ENCODE results near the gene RENBP. TPM values are rescaled to one million over a fixed set of nuclear protein-coding genes. Genes with fewer than 3 reads are reported as not detected.

The RENBP gene
- total and polyA plus RNA-seq, 9 donors = 0.80 to 4.9 (median 2.5) TPM

DNA sequence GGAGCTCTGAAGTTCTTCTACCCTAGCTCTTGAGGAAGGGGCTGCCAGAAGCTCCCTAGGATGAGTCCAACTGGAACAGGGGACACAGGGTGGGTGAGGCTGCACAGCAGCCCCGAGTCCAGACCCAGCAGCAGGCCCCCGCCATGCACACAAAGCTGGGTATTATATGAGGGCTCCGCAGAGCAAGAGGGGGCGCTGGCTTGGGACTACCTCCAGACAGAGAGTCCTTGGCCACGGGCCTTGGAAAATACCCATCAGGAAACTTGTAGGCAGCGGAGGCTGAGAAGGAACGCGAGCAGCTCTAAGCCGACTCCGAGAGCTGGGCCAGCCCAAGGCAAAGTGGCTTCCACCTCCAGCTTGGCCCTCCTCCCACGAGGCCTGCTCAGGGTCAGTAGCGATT is 19.1 kb upstream of the RENBP start:
- H3K27me3 ChIP-seq = no peaks in the 10 kb centered on the region
- no peak overlapping the region for H3K4me3 ChIP-seq
- H3K4me1 ChIP-seq (ENCODE audit: insufficient read depth) = peaks cover 5% of the 10 kb centered on the region
- no peaks in the 10 kb centered on the region for H3K36me3 ChIP-seq
- no peak for DNase-seq
- TF ChIP-seq POLR2A (IDR thresholded peaks at IDR 0.05) = no peak
- TF ChIP-seq, protein P1, sequence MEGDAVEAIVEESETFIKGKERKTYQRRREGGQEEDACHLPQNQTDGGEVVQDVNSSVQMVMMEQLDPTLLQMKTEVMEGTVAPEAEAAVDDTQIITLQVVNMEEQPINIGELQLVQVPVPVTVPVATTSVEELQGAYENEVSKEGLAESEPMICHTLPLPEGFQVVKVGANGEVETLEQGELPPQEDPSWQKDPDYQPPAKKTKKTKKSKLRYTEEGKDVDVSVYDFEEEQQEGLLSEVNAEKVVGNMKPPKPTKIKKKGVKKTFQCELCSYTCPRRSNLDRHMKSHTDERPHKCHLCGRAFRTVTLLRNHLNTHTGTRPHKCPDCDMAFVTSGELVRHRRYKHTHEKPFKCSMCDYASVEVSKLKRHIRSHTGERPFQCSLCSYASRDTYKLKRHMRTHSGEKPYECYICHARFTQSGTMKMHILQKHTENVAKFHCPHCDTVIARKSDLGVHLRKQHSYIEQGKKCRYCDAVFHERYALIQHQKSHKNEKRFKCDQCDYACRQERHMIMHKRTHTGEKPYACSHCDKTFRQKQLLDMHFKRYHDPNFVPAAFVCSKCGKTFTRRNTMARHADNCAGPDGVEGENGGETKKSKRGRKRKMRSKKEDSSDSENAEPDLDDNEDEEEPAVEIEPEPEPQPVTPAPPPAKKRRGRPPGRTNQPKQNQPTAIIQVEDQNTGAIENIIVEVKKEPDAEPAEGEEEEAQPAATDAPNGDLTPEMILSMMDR (IDR thresholded peaks at IDR 0.05) = no peak
- no peak for TF ChIP-seq EP300 (IDR thresholded peaks at IDR 0.05)
- H3K9me3 ChIP-seq = no peaks in the 10 kb centered on the region
- WGBS, 3 donors = 89 to 91% (median 89%) methylated on average over 12 of the region's 12 CpGs
- intact Hi-C loops (cut with DNase I) = no loop called here
- H3K27ac ChIP-seq = no peak overlapping the region

GRCh38 chrX:153961292-153961691 is 16.8 kb upstream of the RENBP start:
- Histone ChIP-seq H3K36me3 (no peaks in the 10 kb centered on the region), H3K4me3 (no peak overlapping the region), H3K9me3 (no peaks in the 10 kb centered on the region), H3K4me1 (ENCODE audit: insufficient read depth) (peaks cover 3% of the 10 kb centered on the region), H3K27me3 (no peaks in the 10 kb centered on the region), H3K27ac (no peak overlapping the region)
- no peak for TF ChIP-seq POLR2A (IDR thresholded peaks at IDR 0.05)
- TF ChIP-seq EP300 (IDR thresholded peaks at IDR 0.05) = no peak
- TF ChIP-seq, protein P1 (IDR thresholded peaks at IDR 0.05) = no peak
- intact Hi-C loops (cut with DNase I) = no loop called here
- 91 to 93% (median 92%) methylated on average over 11 of the region's 11 CpGs for WGBS, 3 donors
- no peak for DNase-seq

DNA sequence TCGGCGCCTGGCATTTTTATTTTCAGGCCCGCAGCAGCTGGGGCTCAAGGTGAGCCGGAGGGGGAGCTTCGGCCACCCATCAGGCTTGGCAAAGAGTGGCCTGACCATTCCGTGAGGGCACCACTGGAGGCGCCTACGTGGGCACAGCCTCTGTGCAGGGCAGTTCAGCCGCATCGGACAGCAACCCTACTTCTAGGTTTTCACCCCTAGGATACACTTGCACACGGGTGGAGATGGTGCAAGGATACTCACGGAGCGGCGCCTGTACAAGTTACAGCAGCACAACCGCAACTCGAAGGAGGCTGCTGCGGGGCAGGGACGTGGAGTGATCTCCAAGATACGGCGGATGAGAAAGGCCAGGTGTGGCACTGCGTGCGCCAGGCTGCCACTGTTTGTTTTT is 16.3 kb upstream of the RENBP start:
- DNase-seq = no peak
- Histone ChIP-seq H3K4me1 (ENCODE audit: insufficient read depth) (peaks cover under 1% of the 10 kb centered on the region), H3K9me3 (no peaks in the 10 kb centered on the region), H3K4me3 (no peak overlapping the region), H3K27me3 (no peaks in the 10 kb centered on the region), H3K36me3 (no peaks in the 10 kb centered on the region), H3K27ac (no peak overlapping the region)
- 91 to 92% (median 92%) methylated on average over 22 of the region's 22 CpGs for WGBS, 3 donors
- intact Hi-C loops (cut with DNase I) = no loop called here
- TF ChIP-seq, protein P1 (IDR thresholded peaks at IDR 0.05) = no peak
- TF ChIP-seq POLR2A (IDR thresholded peaks at IDR 0.05) (no peak), EP300 (IDR thresholded peaks at IDR 0.05) (no peak)

DNA sequence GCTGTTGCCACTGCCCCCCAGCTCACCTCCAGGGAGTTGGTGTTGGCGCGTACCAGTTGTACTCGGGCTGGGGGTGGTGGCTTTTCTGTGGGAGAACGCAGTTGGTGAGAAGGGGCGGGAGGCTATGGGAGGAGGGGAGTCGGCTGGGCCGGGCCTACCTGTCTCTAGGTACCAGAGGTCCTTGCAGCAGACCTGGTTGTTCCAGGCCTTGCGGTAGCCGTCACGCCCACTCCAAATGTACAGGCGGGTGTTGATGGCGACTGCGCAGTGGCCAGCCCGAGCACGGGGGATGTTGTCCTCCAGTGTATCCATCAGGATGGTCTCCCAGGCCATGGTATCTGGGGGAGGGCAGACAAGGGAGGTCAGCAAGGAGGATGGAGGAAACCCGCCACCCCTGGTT is 15.6 kb upstream of the RENBP start:
- WGBS, 3 donors = 90 to 94% (median 93%) methylated on average over 16 of the region's 16 CpGs
- intact Hi-C loops (cut with DNase I) = no loop called here
- H3K27ac ChIP-seq = no peak overlapping the region
- TF ChIP-seq POLR2A (IDR thresholded peaks at IDR 0.05) (no peak), EP300 (IDR thresholded peaks at IDR 0.05) (no peak)
- TF ChIP-seq, protein P1 (IDR thresholded peaks at IDR 0.05) = no peak
- H3K9me3 ChIP-seq = no peaks in the 10 kb centered on the region
- DNase-seq = no peak
- no peaks in the 10 kb centered on the region for H3K4me1 ChIP-seq (ENCODE audit: insufficient read depth)
- no peaks in the 10 kb centered on the region for H3K27me3 ChIP-seq
- H3K4me3 ChIP-seq = no peak overlapping the region
- H3K36me3 ChIP-seq = no peaks in the 10 kb centered on the region
